HepG2 (cell line): ENCODE measurements around the gene MYO15A. TPM values are rescaled to one million over a fixed set of nuclear protein-coding genes. Genes with fewer than 3 reads are reported as not detected.
A peak's percentile ranks its signal among the peaks of the same experiment; 100 is the strongest.

Source experiments
- ARHGAP35 ChIP-seq: sonication (generic); formaldehyde crosslinking; IDR thresholded peaks from 2 replicates; pipeline ENCODE4 v1.9.0; 2022; ENCODE audit warnings: mild to moderate bottlenecking, inconsistent platforms, moderate library complexity, missing genetic modification reagents, borderline replicate concordance
- CENPT ChIP-seq: sonication (generic); formaldehyde crosslinking; IDR thresholded peaks from 2 replicates; pipeline ENCODE4 v1.8.0; 2022; ENCODE audit warnings: low read depth, mild to moderate bottlenecking, moderate library complexity, missing genetic modification reagents
- CREB3 ChIP-seq: sonication (generic); formaldehyde crosslinking; IDR thresholded peaks from 2 replicates; pipeline ENCODE4 v1.5.0; 2020; ENCODE audit warnings: missing genetic modification reagents
- KDM5B ChIP-seq: sonication (generic); formaldehyde crosslinking; IDR thresholded peaks from 2 replicates; pipeline ENCODE4 v1.4.0; 2020; ENCODE audit warnings: missing genetic modification reagents, mild to moderate bottlenecking, borderline replicate concordance
- MEF2D ChIP-seq: sonication (generic); formaldehyde crosslinking; IDR thresholded peaks from 2 replicates; pipeline ENCODE4 v1.5.1; 2020; ENCODE audit warnings: mild to moderate bottlenecking, missing genetic modification reagents
- NAIF1 ChIP-seq: sonication (generic); formaldehyde crosslinking; IDR thresholded peaks from 2 replicates; pipeline ENCODE4 v1.5.0; 2020; ENCODE audit warnings: mild to moderate bottlenecking, missing genetic modification reagents, borderline replicate concordance
- NFIC ChIP-seq: IDR thresholded peaks from 2 replicates; pipeline ENCODE4 v1.6.1; 2012; ENCODE audit warnings: mild to moderate bottlenecking, low read length, inconsistent platforms
- NR2F1 ChIP-seq, 2 experiments: fragments of 450-650 bp in 1 of 2; formaldehyde crosslinking in 1 of 2; IDR thresholded peaks; 2 replicates each; pipeline versions ENCODE4 v1.5.0 to v1.6.1; 2016 to 2020; ENCODE audit warnings: mild to moderate bottlenecking in 1 of 2, missing compliant biosample characterization in 1 of 2, missing genetic modification reagents in 1 of 2, moderate library complexity in 1 of 2
- PAWR ChIP-seq: sonication (generic); formaldehyde crosslinking; IDR thresholded peaks from 2 replicates; pipeline ENCODE4 v1.4.0; 2020; ENCODE audit warnings: missing genetic modification reagents, mild to moderate bottlenecking, borderline replicate concordance
- REPIN1 ChIP-seq: sonication (generic); formaldehyde crosslinking; IDR thresholded peaks from 2 replicates; pipeline ENCODE4 v1.8.0; 2022; ENCODE audit warnings: missing genetic modification reagents, low read depth, mild to moderate bottlenecking, borderline replicate concordance
- RFX3 ChIP-seq: IDR thresholded peaks from 2 replicates; pipeline ENCODE4 v1.6.1; 2016; ENCODE audit warnings: missing biosample characterization, missing genetic modification reagents
- RFXAP ChIP-seq: sonication (generic); formaldehyde crosslinking; IDR thresholded peaks from 2 replicates; pipeline ENCODE4 v1.4.0; 2020; ENCODE audit warnings: missing genetic modification reagents, borderline replicate concordance
- SNAI1 ChIP-seq: sonication (generic); formaldehyde crosslinking; IDR thresholded peaks from 2 replicates; pipeline ENCODE4 v1.5.0; 2020; ENCODE audit warnings: mild to moderate bottlenecking, missing genetic modification reagents, borderline replicate concordance
- SNAPC2 ChIP-seq: sonication (generic); formaldehyde crosslinking; IDR thresholded peaks from 2 replicates; pipeline ENCODE4 v1.8.1; 2022; ENCODE audit warnings: mild to moderate bottlenecking, missing genetic modification reagents
- YY1 ChIP-seq: IDR thresholded peaks from 2 replicates; pipeline ENCODE4 v1.6.1; 2011; ENCODE audit warnings: low read length, low read depth, moderate library complexity, mild to moderate bottlenecking; ENCODE audit not compliant: insufficient read depth, insufficient replicate concordance
- ZBTB37 ChIP-seq: sonication (generic); formaldehyde crosslinking; IDR thresholded peaks from 2 replicates; pipeline ENCODE4 v1.4.0; 2020; ENCODE audit warnings: mild to moderate bottlenecking, missing genetic modification reagents
- ZBTB42 ChIP-seq: sonication (generic); formaldehyde crosslinking; IDR thresholded peaks from 2 replicates; pipeline ENCODE4 v1.5.0; 2020; ENCODE audit warnings: mild to moderate bottlenecking, missing genetic modification reagents
- ZFX ChIP-seq: sonication (generic); formaldehyde crosslinking; IDR thresholded peaks from 2 replicates; pipeline ENCODE4 v1.4.0; 2020; ENCODE audit warnings: mild to moderate bottlenecking, low read depth, missing genetic modification reagents, moderate library complexity
- ZNF296 ChIP-seq: sonication (generic); formaldehyde crosslinking; conservative IDR thresholded peaks from 2 replicates; pipeline ENCODE4 v1.5.0; 2020; ENCODE audit warnings: mild to moderate bottlenecking, missing genetic modification reagents
- ZNF44 ChIP-seq: sonication (generic); formaldehyde crosslinking; IDR thresholded peaks from 2 replicates; pipeline ENCODE4 v1.5.1; 2020; ENCODE audit warnings: mild to moderate bottlenecking, missing genetic modification reagents
- ZNF446 ChIP-seq: sonication (generic); formaldehyde crosslinking; IDR thresholded peaks from 2 replicates; pipeline ENCODE4 v1.5.0; 2020; ENCODE audit warnings: mild to moderate bottlenecking, missing genetic modification reagents
- ZNF629 ChIP-seq: sonication (generic); formaldehyde crosslinking; conservative IDR thresholded peaks from 2 replicates; pipeline ENCODE4 v1.5.0; 2020; ENCODE audit warnings: missing genetic modification reagents
- ZNF660 ChIP-seq: sonication (generic); formaldehyde crosslinking; IDR thresholded peaks from 2 replicates; pipeline ENCODE4 v1.5.1; 2020; ENCODE audit warnings: mild to moderate bottlenecking, low read depth, missing genetic modification reagents, borderline replicate concordance
- ZNF761 ChIP-seq: sonication (generic); formaldehyde crosslinking; conservative IDR thresholded peaks from 2 replicates; pipeline ENCODE4 v1.4.0; 2020; ENCODE audit warnings: mild to moderate bottlenecking, missing genetic modification reagents
- ZNF768 ChIP-seq: sonication (generic); formaldehyde crosslinking; IDR thresholded peaks from 2 replicates; pipeline ENCODE4 v1.4.0; 2020; ENCODE audit warnings: missing genetic modification reagents
- ZNF773 ChIP-seq: sonication (generic); formaldehyde crosslinking; IDR thresholded peaks from 2 replicates; pipeline ENCODE4 v1.4.0; 2020; ENCODE audit warnings: missing genetic modification reagents, borderline replicate concordance
- ZZZ3 ChIP-seq: sonication (generic); formaldehyde crosslinking; IDR thresholded peaks from 2 replicates; pipeline ENCODE4 v1.4.0; 2020; ENCODE audit warnings: missing genetic modification reagents, mild to moderate bottlenecking, borderline replicate concordance
- polyA plus RNA-seq, 8 experiments: library from polyadenylated mRNA; depleted of rRNA in 3 of 8; stranded (reverse) in 7 of 8; unstranded in 1 of 8; fragments of >200 nt; fragmentation: Illumina TruSeq in 4 of 8; extraction: Trizol in 4 of 8; gene quantifications; 2 replicates each; pipeline versions ENCODE4 v1.2.1 to v1.2.3, GENCODE V29; 2011 to 2016; ENCODE audit warnings: low read depth in 4 of 8, missing spikeins in 1 of 8, mixed read lengths in 1 of 8; ENCODE audit not compliant: insufficient read depth in 1 of 8
- total RNA-seq, 5 experiments: library from RNA; depleted of rRNA; stranded (reverse); fragments of >200 nt; fragmentation: Illumina TruSeq; extraction: Trizol; gene quantifications; 2 replicates each; pipeline ENCODE4 v1.2.3, GENCODE V29; 2016; ENCODE audit warnings: low read depth in 1 of 5

Gene MYO15A
- total and polyA plus RNA-seq, 2 of the 13 experiments (the other 11 are each of a cell fraction or from before 2014, with no cell fraction given): 0.07 to 0.20 TPM

- TF ChIP-seq ZNF761: 0 out of 2 replicates have a peak, but pooled peaks have one; percentile 67
- peak; percentile 71 for TF ChIP-seq SNAPC2 (CRISPR knock-in tag)
- TF ChIP-seq CENPT (CRISPR knock-in tag): no peak
- peak; percentile 75; the same call in 1 of the 2 replicates for TF ChIP-seq ZZZ3 (CRISPR knock-in tag)
- TF ChIP-seq SNAI1 (CRISPR knock-in tag): peak; percentile 37; the same call in 1 of the 2 replicates
- 0 out of 2 replicates have a peak, but pooled peaks have one; percentile 16 for TF ChIP-seq NAIF1 (CRISPR knock-in tag)
- 0 out of 2 replicates have a peak, but pooled peaks have one; percentile 41 for TF ChIP-seq RFXAP
- peak; percentile 68 for TF ChIP-seq ZFX (CRISPR knock-in tag)
- peak in 1 of 2 experiments; percentile 20; a peak in 2 of 4 replicates for TF ChIP-seq NR2F1 (CRISPR knock-in tag; IDR thresholded peaks at IDR 0.05)
- no peak for TF ChIP-seq ZNF629
- 0 out of 2 replicates have a peak, but pooled peaks have one; percentile 34 for TF ChIP-seq KDM5B (CRISPR knock-in tag)
- no peak for TF ChIP-seq NFIC
- no peak; the same call in 1 of the 2 replicates for TF ChIP-seq ARHGAP35 (CRISPR knock-in tag)
- peak; percentile 11; the same call in 1 of the 2 replicates for TF ChIP-seq ZNF44
- TF ChIP-seq ZNF660 (CRISPR knock-in tag): no peak
- TF ChIP-seq CREB3: no peak
- TF ChIP-seq YY1: peak; percentile 48
- TF ChIP-seq PAWR (CRISPR knock-in tag): no peak
- TF ChIP-seq ZNF768: peak; percentile 29; the same call in 1 of the 2 replicates
- TF ChIP-seq REPIN1 (CRISPR knock-in tag): no peak
- 0 out of 2 replicates have a peak, but pooled peaks have one; percentile 59 for TF ChIP-seq ZBTB42 (CRISPR knock-in tag)
- TF ChIP-seq ZBTB37 (CRISPR knock-in tag): no peak
- TF ChIP-seq ZNF773 (CRISPR knock-in tag): no peak
- peak; percentile 89 for TF ChIP-seq MEF2D
- no peak for TF ChIP-seq RFX3 (CRISPR knock-in tag)
- TF ChIP-seq ZNF446: no peak
- TF ChIP-seq ZNF296 (CRISPR knock-in tag): no peak
These were observed 74.4 kb downstream of the MYO15A start (continued) for GRCh38 chr17:18182978-18183333.
